Measurements from ENCODE around the gene PIN1.

The PIN1 gene

DNA sequence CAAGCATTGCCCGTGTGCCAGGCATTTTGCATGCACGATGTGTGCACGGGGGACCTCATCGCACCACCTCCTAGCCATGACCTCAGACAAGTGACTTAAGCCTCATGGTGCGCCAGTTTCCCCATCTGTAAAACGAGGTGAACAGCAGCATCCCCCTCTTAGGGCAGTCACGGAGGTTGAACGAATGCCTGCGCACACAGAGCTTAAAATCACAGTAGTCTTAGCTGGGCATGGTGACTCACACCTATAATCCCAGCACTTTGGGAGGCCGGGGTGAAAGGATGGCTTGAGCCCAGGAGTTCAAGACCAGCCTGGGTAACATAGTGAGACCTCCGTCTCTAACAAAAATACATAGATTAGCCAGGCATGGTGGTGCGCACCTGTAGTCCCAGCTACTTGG lies 48.6 kb downstream of the PIN1 start:
- in situ Hi-C loops (cut with MboI; ENCODE audit: low sequenced_read_pairs, unreplicated experiment): no loop called here
- no peak for TF ChIP-seq CTCF (IDR thresholded peaks at IDR 0.05; ENCODE audit: borderline replicate concordance, control extremely low read depth, extremely low read depth, insufficient read depth, missing control alignments)
- DNase-seq (ENCODE audit: low spot score): no peak

- in situ Hi-C loops (cut with MboI; ENCODE audit: low sequenced_read_pairs, unreplicated experiment): no loop called here
- no peak for TF ChIP-seq CTCF (IDR thresholded peaks at IDR 0.05; ENCODE audit: borderline replicate concordance, control extremely low read depth, extremely low read depth, insufficient read depth, missing control alignments)
- DNase-seq (ENCODE audit: low spot score): no peak
Measured at GRCh38 chr19:9885077-9885552, 50.0 kb downstream of the PIN1 start.

DNA sequence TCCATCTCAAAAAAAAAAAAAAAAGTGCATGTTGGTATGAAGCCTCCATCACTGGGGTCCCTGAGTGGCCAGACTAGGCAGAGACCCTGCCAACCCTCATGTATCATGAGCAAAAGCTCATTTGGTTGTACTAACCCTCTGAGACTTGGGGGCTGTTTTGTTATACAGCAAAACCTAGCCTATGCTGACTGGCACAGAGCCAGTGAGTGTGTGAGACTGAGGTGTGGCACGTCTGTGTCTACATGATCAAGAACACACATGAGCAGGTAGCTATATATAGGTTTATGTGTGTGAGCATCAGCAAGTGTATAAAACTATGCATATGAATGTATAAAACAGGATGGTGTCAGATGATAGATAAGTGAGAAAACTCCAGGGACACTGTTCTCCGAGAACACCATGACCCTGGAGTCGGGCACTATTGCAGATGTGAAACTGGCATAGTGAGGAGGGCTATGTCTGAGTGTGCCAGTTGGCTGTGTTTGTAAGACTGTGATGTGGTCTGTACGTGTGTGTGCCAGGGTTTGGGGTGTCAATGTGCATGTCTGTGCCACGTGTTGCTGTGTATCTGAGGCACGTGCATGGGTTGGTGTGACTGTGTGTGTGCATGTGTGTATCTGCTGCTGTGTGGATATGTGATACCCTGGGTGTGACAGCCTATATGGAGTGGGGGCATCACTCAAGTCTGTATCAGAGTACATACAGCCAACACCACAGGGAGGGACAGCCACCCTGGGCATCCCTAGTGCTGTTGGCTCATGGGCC lies 56.7 kb downstream of the PIN1 start:
- no peak for TF ChIP-seq CTCF (IDR thresholded peaks at IDR 0.05; ENCODE audit: borderline replicate concordance, control extremely low read depth, extremely low read depth, insufficient read depth, missing control alignments)
- in situ Hi-C loops (cut with MboI; ENCODE audit: low sequenced_read_pairs, unreplicated experiment): no loop called here
- DNase-seq (ENCODE audit: low spot score): no peak

All from GM13976 (cell line).